ENCODE measurements around the gene MEI1.

The MEI1 gene

GRCh38 chr22:41798736-41799135, 99.4 kb downstream of the MEI1 start:
- no peak for DNase-seq

DNA sequence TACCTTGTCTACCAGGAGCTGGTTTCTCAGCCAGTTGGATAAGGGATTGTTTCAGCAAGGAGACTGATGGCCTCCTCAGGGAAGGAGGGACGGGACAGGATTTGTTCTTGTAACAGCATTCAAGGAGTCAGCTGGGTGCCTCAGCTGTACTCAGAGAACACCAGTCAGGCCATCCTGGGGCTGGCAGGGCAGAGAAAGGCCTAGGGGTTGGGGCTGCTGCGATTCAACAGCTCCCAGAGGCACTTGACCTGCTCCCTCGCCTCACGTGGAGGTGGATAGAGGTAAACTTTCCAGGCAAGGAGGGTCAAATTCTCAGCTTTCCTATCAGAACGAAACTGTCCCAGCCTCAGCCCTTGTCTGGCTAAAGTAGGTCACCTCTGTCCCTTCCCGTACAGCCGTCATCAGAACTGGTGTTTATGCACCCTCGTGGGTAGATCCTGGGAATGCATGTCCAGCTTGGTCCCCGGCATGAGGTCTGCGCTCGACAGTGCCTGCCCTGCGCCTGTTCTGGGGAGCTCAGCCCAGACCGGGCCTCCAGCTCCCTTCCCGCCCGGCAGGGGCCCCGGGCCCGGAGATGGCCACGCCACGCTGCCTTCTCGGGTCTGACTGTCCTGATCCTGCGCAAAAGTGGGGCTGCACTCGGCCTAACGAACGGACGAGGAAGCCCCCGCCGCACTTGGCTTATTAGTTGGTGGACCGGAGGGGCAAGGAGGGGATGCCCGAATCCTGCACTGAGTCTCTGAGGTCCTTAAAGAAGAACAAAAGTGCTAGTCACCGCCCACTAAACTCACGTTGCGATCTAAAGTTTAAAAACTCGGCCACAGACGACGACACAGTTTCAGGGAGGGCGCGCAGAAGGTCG, 100.4 kb downstream of the MEI1 start:
- DNase-seq = no peak

- peak; percentile 92 to 95 for DNase-seq
These were observed 101.2 kb downstream of the MEI1 start, which contains the start of gene CCDC134 for GRCh38 chr22:41800348-41801146. Gene CCDC134 (plus strand): TSS chr22:41800679. CDS start chr22:41808891, 8,212 bp downstream.

DNA sequence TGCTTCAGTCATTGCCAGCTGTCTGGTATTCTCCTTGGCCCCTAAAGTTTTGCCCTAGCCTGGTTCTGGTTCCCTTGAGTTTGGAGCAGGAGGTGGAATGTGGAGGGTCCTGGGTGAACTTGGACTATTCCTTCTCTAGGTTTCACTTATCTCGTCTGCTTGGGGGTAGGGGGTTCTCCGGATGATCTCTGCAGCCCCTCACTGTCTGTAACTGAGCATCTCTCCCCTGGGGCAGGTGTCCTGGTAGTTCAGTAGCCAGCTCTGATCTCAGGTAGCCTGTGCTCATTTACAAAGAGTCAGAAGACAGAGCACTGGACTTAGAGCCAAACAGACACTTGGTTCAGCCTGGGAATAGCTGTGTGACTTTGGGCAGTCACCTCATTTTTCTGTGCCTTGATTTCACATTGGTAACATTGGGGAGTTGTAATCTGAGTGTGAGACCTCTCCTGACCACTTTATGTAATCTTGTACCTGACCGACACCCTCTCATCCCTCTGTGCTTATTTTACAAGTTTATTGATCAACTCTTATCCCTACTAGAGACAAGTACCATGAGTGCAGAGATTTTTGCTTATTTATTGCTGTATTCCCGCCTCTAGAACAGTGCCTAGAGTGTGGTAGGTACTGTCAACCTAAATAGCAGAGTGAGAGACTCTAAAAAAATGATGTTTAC, 102.0 kb downstream of the MEI1 start:
- DNase-seq = no peak

- DNase-seq = no peak
These were observed 102.6 kb downstream of the MEI1 start for GRCh38 chr22:41801886-41802285.

DNA sequence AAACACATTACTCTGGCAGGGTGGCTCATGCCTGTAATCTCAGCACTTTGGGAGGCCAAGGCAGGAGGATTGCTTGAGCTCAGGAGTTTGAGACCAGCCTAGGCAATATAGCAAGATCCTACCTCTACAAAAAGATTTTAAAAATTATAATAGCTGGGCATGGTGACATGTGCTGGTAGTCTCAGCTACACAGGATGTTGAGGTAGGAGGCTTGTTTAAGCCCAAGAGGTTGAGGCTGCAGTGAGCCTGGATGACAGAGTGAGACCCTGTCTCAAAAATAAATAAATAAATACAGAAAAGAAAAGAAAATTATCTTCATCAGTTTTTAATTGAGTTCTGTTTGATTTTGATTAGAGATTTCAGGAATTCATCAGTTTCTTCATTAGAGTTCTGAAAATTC, 106.3 kb downstream of the MEI1 start:
- DNase-seq = no peak

DNA sequence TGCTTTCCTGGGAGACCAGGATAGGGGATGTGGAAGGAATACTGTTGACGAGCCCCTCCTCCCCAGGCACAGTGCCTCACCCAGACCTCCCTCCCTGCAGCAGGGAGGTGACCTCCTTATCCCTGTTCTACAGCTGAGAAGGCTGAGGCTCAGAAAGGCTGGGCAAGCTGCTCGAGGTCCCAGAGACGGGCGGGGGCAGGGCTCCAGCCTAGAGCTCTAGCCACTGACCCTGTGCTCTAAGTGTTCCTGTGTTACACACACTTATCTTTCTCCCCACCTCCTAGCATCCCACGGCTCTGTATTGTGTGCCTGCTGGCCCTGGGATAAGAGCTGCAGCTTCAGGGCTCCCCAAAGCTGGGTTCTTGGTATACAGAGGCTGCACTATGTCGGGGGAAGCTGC, 109.1 kb downstream of the MEI1 start:
- DNase-seq = no peak

- DNase-seq = no peak
These were observed 110.7 kb downstream of the MEI1 start for GRCh38 chr22:41810022-41810421.

- DNase-seq = no peak
These were observed 113.7 kb downstream of the MEI1 start for GRCh38 chr22:41812805-41813545.

DNA sequence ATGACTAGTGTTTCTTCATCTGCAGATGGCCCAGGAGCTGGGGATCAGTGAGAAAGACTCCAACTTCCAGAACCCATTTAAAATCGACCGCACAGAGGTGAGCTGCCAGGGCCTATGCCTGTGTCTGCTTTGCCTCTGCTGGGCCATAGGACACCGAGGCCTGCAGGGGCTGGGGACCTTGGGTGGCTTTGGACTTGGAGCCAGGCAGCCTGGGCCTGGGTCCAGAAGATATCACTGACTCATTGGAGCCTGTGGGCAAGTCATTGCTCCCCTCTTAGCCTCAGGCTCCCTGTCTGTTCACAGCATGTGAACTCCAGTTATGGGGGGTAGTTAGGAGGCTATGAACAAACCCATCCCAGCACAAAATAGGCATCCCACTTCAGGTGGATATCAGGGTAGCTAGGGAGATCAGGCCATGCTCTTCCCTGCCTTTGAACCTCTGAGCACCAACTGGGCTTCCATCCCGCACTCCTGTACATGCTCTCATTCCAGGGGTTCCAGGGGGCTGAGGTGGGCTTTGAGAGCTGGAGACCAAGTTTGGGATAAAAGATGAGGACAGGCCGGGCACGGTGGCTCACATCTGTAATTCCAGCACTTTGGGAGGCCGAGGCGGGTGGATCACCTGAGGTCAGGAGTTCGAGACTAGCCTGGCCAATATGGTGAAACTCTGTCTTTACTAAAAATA, 114.6 kb downstream of the MEI1 start:
- no peak for DNase-seq

- no peak for DNase-seq
These were observed 116.4 kb downstream of the MEI1 start for GRCh38 chr22:41815716-41816115.

GRCh38 chr22:41816241-41816640, 116.9 kb downstream of the MEI1 start:
- DNase-seq = no peak

- no peak for DNase-seq
These were observed 117.6 kb downstream of the MEI1 start for GRCh38 chr22:41816871-41817270.

- DNase-seq = no peak
These were observed 118.7 kb downstream of the MEI1 start for GRCh38 chr22:41818011-41818410.

GRCh38 chr22:41818596-41818995, 119.3 kb downstream of the MEI1 start:
- DNase-seq = no peak

- no peak for DNase-seq
These were observed 120.0 kb downstream of the MEI1 start for GRCh38 chr22:41819257-41819656.

DNA sequence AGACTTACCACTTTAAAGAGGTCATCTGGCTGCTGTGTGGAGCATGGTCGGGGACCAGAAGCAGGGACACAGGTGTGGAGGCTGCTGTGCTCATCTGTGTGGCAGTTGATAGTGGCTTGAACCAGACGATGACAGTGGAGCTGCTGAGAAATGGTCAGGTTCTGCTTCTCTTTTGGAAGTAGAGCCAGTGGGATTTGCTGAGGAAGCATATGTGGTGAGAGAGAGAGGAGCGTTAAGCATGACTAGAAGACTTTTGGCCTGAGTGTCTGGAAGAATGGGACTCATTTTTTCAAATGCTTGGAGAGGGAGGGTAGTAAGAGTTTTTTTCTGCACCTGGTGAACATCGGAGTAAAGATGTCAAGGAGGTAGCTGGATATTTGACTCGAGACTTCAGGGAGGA, 121.1 kb downstream of the MEI1 start:
- no peak for DNase-seq

DNA sequence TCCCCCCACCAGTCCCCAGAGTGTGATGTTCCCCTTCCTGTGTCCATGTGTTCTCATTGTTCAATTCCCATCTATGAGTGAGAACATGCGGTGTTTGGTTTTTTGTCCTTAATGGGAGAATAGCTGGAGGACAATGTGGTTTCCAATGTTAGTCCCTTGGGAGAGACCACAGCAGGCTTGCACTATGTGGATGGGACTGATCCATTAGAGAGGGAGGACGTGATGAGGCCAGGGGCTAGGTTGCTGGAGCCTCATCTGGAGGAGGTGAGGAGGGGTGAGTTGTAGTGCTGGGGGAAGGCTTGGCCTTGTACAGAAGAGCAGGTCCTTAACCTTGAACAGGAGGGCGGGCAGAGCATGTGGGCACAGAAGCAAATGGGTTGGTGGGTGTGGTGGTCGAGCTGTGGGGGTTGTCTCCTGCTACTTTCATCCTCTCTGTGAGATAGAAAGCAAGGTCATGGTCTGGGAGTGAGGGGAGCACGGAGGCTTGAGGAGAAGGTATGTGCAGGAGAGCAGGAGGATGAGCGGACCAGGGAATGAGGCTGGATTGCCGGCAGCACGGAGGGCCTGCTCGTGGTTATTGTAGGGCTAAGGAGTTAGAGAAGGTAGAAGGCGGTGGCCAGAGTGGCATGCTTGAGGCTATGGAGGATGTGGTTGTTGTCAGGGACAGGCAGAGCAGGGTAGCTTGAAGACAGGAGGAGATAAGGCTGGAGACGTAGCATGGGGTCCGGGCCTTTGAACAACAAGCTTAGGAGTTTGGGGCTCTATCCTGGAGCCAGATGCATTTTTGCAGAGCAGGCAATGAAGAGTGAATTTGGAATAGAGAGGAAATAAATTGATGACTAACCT, 122.4 kb downstream of the MEI1 start:
- DNase-seq = no peak

DNA sequence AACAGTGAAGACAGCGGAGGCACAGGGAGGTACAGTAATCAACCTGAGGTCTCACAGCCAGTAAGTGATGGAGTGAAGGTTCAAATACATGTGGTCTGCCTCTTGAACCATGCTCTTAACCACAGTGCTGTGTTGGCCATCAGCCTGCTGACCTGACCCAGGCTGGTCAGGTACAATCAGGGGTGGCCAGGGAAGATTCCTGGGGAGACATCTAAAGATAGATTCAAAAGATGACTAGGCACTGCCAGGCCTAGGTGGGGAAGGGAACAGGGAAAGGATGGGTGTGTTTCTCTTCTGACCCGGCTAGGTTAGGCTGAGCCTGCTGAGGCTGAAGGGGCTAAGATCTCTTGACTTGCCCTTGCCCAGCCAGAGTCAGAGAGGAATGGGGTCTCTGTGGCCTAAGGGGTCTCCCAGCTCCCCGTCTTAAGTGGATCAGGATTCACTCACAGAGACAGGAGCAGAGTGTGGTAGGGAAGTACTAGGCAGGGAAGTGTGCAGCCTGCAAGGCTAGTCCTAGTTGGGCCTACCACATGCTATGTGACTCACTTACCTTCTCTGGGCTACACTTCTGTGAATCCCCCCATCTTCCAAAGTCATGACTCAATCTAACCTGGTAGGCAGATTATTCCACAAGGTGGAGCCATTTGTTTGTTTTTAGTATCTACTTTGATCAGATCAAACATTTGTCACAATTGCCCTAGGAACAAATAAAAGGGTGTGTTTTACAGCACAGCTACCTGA, 123.2 kb downstream of the MEI1 start:
- peak; percentile 55 to 63 for DNase-seq

DNA sequence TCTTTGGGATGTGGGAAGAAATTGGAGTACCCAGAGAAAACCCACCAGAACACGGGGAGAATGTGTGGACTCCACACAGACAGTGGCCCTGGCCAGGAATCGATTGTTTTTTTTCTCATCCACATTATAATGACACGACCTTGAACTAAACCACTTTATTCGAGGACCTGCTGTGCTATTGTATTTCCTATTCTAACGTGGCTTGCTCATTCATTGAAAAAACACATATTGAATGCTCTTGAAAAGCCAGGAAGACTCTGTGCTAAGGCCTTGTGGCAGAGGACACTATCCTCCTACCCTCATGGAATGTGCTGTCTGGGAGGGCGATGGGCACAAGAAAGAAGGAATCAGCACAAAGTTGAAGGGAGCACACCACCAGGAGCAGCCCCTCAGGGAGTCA, 124.5 kb downstream of the MEI1 start:
- DNase-seq = no peak

Data from activated T-cell treated with anti-CD3 and anti-CD28 coated beads, Interleukin-2, amount 50 U/mL, for 48 hours (primary cell).